Gastrocnemius medialis (tissue), 4 donors: ENCODE measurements around the gene TCOF1. TPM values are rescaled to one million over a fixed set of nuclear protein-coding genes. Genes with fewer than 3 reads are reported as not detected.

Source experiments
- ATAC-seq, 2 donors: fragments of 150-250 bp; one replicate each; pipeline ENCODE4 v1.9.1; 2016
- DNase-seq, 2 donors: peaks; one replicate each; pipeline ENCODE4 v3.0.0-alpha.2; 2019
- H3K27ac ChIP-seq, 4 donors: fragments of 200-600 bp; sonication (generic); 1 replicate in 1 of 4; 2 replicates in 3 of 4; pipeline ENCODE4 v1.5.1; 2016 to 2018; ENCODE audit warnings: mild to moderate bottlenecking in 2 of 4, moderate library complexity in 1 of 4
- H3K27me3 ChIP-seq, 3 donors: fragments of 200-600 bp; sonication (generic) in 2 of 3; 1 replicate in 1 of 3; 2 replicates in 2 of 3; pipeline versions ENCODE4 v1.5.1 to v1.6.0; 2016 to 2019; ENCODE audit warnings: mild to moderate bottlenecking in 1 of 3, moderate library complexity in 1 of 3
- H3K36me3 ChIP-seq, 2 donors: fragments of 200-600 bp; sonication (generic) in 1 of 2; one replicate each; pipeline ENCODE4 v1.5.1; 2017 to 2018
- H3K4me1 ChIP-seq, 2 donors: fragments of 200-600 bp; sonication (generic) in 1 of 2; one replicate each; pipeline ENCODE4 v1.5.1; 2016 to 2017; ENCODE audit warnings: mild to moderate bottlenecking in 2 of 2
- H3K4me3 ChIP-seq, 4 donors: fragments of 200-600 bp; sonication (generic) in 3 of 4; 1 replicate in 1 of 4; 2 replicates in 3 of 4; pipeline ENCODE4 v1.5.1; 2016 to 2019; ENCODE audit warnings: mild to moderate bottlenecking in 2 of 4
- H3K9me3 ChIP-seq, 3 donors: fragments of 200-600 bp; sonication (generic) in 2 of 3; 1 replicate in 1 of 3; 2 replicates in 2 of 3; pipeline ENCODE4 v1.5.1; 2016 to 2019
- CTCF ChIP-seq, 5 experiments: fragments of 450-650 bp in 3 of 5; fragments of 200-600 bp in 2 of 5; sonication (generic) in 2 of 5; IDR thresholded peaks in 4 of 5; conservative IDR thresholded peaks in 1 of 5; 1 replicate in 4 of 5; 2 replicates in 1 of 5; pipeline ENCODE4 v1.5.1; 2016 to 2019; ENCODE audit warnings: antibody characterized with exemption in 5 of 5, mild to moderate bottlenecking in 3 of 5, moderate library complexity in 3 of 5
- POLR2A ChIP-seq, 2 donors: fragments of 450-650 bp; IDR thresholded peaks; one replicate each; pipeline ENCODE4 v1.6.1; 2017; ENCODE audit warnings: antibody characterized with exemption in 2 of 2, mild to moderate bottlenecking in 2 of 2, moderate library complexity in 2 of 2
- in situ Hi-C, 4 donors: fragments of 200-750 bp; cut with MboI; loops; one replicate each; pipeline versions ENCODE4 v1.15.0 to v1.8.0; 2017; ENCODE audit warnings: low sequenced_read_pairs in 4 of 4
- intact Hi-C: fragments of 100-400 bp; cut with DNase I; formaldehyde crosslinking; loops from one replicate; pipeline ENCODE4 v1.15.1; 2023; ENCODE audit warnings: low total_unique reads
- total RNA-seq, 4 donors: library from RNA; depleted of rRNA; stranded (reverse); fragments of >200 nt; gene quantifications; one replicate each; pipeline versions ENCODE4 v1.1.0 to v1.2.3, GENCODE V29; 2016

TCOF1 gene
- total RNA-seq, 4 donors from 2014 or later: 22.1 to 31.7 (median 27.1) TPM

- DNase-seq: no peak
- TF ChIP-seq CTCF (IDR thresholded peaks at IDR 0.05 in 4 of 5, conservative IDR thresholded peaks at IDR 0.05 in 1 of 5): no peak
- Histone ChIP-seq H3K4me1 (peaks cover 12 to 13% of the 10 kb centered on the region in 2 donors), H3K27ac (no peak overlapping the region), H3K27me3 (no peaks in the 10 kb centered on the region), H3K9me3 (no peaks in the 10 kb centered on the region), H3K36me3 (peaks cover 0 to 67% of the 10 kb centered on the region in 2 donors), H3K4me3 (no peak overlapping the region)
- in situ Hi-C loops: no loop called here
- intact Hi-C loops: no loop called here
- no peak for ATAC-seq
Measured at GRCh38 chr5:150363185-150363584, 5.7 kb downstream of the TCOF1 start.

DNA sequence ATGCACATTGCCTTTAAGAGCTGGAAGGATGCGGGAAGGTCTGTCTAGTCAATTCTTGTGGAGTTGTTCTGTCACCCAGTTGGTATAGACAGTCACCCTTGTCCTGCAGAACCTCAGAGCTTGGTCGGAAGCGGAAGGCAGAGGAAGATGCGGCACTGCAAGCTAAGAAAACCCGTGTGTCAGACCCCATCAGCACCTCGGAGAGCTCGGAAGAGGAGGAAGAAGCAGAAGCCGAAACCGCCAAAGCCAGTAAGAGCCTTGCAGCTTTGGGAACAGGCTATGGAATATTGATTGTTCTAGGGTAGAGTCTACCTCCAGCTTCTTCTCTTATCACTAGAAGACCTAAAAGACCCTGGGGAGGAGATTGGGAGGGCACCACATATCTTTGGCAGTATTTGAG lies 6.5 kb downstream of the TCOF1 start:
- in situ Hi-C loops: no loop called here
- H3K4me3 ChIP-seq: no peak overlapping the region
- ATAC-seq (no peak), DNase-seq (no peak)
- no peak overlapping the region for H3K27ac ChIP-seq
- H3K9me3 ChIP-seq: no peaks in the 10 kb centered on the region
- intact Hi-C loops: no loop called here
- H3K27me3 ChIP-seq: no peaks in the 10 kb centered on the region
- peaks cover 0 to 75% of the 10 kb centered on the region in 2 donors for H3K36me3 ChIP-seq
- TF ChIP-seq CTCF (IDR thresholded peaks at IDR 0.05 in 4 of 5, conservative IDR thresholded peaks at IDR 0.05 in 1 of 5): no peak
- TF ChIP-seq POLR2A (IDR thresholded peaks at IDR 0.05): no peak
- H3K4me1 ChIP-seq: peaks cover 13% of the 10 kb centered on the region in 2 donors

GRCh38 chr5:150368526-150368925 lies 11.0 kb downstream of the TCOF1 start:
- TF ChIP-seq CTCF (IDR thresholded peaks at IDR 0.05 in 4 of 5, conservative IDR thresholded peaks at IDR 0.05 in 1 of 5) (no peak), POLR2A (IDR thresholded peaks at IDR 0.05) (no peak)
- ATAC-seq (peak; percentile 88 to 98), DNase-seq (peak; percentile 60 to 71)
- Histone ChIP-seq H3K36me3 (peaks cover 0 to 93% of the 10 kb centered on the region in 2 donors), H3K4me1 (peaks cover 10 to 13% of the 10 kb centered on the region in 2 donors), H3K9me3 (no peaks in the 10 kb centered on the region), H3K4me3 (no peak overlapping the region), H3K27ac (peak overlapping the region in 3 of 4 donors; percentile 52 to 67 (median 65)), H3K27me3 (no peaks in the 10 kb centered on the region)
- in situ Hi-C loops: no loop called here
- intact Hi-C loops: no loop called here

DNA sequence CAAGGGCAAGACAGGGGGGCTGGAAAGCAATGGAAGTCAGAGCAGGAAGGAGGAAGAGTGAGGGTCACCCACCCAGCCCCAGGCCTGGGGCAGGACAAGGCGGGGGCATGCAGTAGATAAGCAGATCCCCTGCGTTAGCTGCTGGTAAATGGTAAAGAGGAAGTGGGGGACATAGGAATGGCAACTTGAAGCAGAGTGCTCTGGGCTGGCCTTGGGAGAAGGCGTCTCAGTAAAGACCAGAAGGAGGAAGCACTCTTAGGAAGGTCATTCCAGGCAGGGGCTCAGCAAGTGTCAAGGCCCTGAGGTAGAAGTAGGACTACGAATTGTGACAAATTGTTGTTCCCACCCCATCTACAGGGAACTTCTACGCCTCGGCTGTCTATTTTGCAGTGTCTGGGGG lies 15.1 kb downstream of the TCOF1 start:
- peaks cover 10 to 13% of the 10 kb centered on the region in 2 donors for H3K4me1 ChIP-seq
- no peak overlapping the region for H3K27ac ChIP-seq
- peaks cover 0 to 100% of the 10 kb centered on the region in 2 donors for H3K36me3 ChIP-seq
- H3K9me3 ChIP-seq: no peaks in the 10 kb centered on the region
- intact Hi-C loops: no loop called here
- TF ChIP-seq POLR2A (IDR thresholded peaks at IDR 0.05): no peak
- no peak for TF ChIP-seq CTCF (IDR thresholded peaks at IDR 0.05 in 4 of 5, conservative IDR thresholded peaks at IDR 0.05 in 1 of 5)
- in situ Hi-C loops: no loop called here
- no peak overlapping the region for H3K4me3 ChIP-seq
- no peaks in the 10 kb centered on the region for H3K27me3 ChIP-seq
- DNase-seq (no peak), ATAC-seq (no peak)

GRCh38 chr5:150374651-150375050 lies 17.2 kb downstream of the TCOF1 start:
- H3K4me1 ChIP-seq: no peaks in the 10 kb centered on the region
- in situ Hi-C loops: no loop called here
- no peak for TF ChIP-seq POLR2A (IDR thresholded peaks at IDR 0.05)
- TF ChIP-seq CTCF (IDR thresholded peaks at IDR 0.05 in 4 of 5, conservative IDR thresholded peaks at IDR 0.05 in 1 of 5): no peak
- no peaks in the 10 kb centered on the region for H3K9me3 ChIP-seq
- no peak overlapping the region for H3K27ac ChIP-seq
- no peak for ATAC-seq
- H3K4me3 ChIP-seq: no peak overlapping the region
- DNase-seq: no peak
- no peaks in the 10 kb centered on the region for H3K27me3 ChIP-seq
- intact Hi-C loops: no loop called here
- H3K36me3 ChIP-seq: peaks cover 0 to 99% of the 10 kb centered on the region in 2 donors
